OCI-LY7 (cell line): ENCODE results near the gene USP24.

Experiments
- CTCF ChIP-seq: fragments of 200-600 bp; sonication (generic); conservative IDR thresholded peaks from 2 replicates; pipeline ENCODE4 v1.5.1; 2014; ENCODE audit warnings: mild to moderate bottlenecking, antibody characterized with exemption, low read length, moderate library complexity, mixed read lengths
- EZH2phosphoT487 ChIP-seq: fragments of 200-600 bp; sonication (generic); IDR thresholded peaks from 2 replicates; pipeline ENCODE4 v1.6.1; 2018; ENCODE audit warnings: low read depth, borderline replicate concordance, mild to moderate bottlenecking, mixed run types, antibody characterized with exemption, low read length, moderate library complexity, mixed read lengths

GRCh38 chr1:55035904-55036303 lies 179.3 kb downstream of the USP24 start:
- TF ChIP-seq CTCF: no peak
- no peak for TF ChIP-seq EZH2phosphoT487
